T-helper 1 cell treated with Interleukin-12 subunit alpha and Interleukin-12 subunit beta and Interleukin-4 antibody, amounts not matched to agents 30 ng/mL and 1 ng/mL, for 36 hours (primary cell): ENCODE measurements around the gene PDIA6. TPM values are rescaled to one million over a fixed set of nuclear protein-coding genes. Genes with fewer than 3 reads are reported as not detected.

Source experiments
- intact Hi-C: fragments of 100-400 bp; cut with micrococcal nuclease; formaldehyde crosslinking; loops from one replicate; pipeline ENCODE4 v1.15.1; 2024
- total RNA-seq: library from RNA; stranded (reverse); gene quantifications from 2 replicates; pipeline ENCODE4 v1.2.3, GENCODE V29; 2022

Gene PDIA6
- total RNA-seq, 1 donor from 2014 or later: 175 TPM

DNA sequence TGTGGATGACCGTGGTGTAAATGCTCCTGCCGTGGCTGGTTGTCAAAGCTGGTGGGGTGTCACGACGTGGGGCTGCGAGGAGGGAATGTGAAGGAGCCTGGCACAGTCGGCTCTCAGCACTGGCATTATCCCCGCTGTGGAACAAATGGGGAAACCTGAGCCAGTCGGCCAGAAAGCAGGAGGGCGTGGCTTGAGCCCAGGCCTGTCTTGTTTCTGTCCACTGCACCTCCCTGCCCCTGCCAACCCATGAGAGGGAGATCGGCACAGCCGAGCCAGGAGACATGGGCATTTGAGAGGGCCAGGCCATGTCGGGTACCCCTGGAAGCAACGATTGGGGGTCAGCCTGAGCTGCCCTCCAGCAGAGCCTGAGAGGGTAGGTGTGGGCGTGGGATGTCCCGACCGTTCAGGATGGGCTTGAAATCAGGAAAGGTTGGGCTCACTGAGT, 44.5 kb downstream of the PDIA6 start:
- intact Hi-C loops: no loop called here

- intact Hi-C loops: no loop called here
Observed at GRCh38 chr2:10765914-10766313, 46.7 kb downstream of the PDIA6 start.

- intact Hi-C loops: no loop called here
Observed at GRCh38 chr2:10765461-10765860, 47.1 kb downstream of the PDIA6 start.

DNA sequence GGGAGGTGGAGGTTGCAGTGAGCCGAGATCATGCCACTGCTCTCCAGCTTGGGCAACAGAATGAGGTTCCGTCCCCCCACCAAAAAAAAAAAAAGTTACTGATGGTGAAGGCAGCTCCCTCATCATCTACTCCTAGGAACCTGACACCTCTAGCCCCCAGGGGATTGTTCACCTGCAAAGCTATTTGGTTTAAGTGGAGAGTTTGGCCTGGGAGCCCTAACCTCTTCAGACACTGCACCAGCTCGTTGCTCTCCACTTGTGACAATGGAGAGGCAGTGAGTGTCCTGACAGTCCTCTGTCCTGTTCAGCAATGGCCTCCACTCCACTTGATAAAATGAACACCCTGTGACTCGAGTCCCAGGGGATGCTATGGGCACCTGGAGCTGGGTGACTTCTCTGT, 47.7 kb downstream of the PDIA6 start:
- intact Hi-C loops: no loop called here

DNA sequence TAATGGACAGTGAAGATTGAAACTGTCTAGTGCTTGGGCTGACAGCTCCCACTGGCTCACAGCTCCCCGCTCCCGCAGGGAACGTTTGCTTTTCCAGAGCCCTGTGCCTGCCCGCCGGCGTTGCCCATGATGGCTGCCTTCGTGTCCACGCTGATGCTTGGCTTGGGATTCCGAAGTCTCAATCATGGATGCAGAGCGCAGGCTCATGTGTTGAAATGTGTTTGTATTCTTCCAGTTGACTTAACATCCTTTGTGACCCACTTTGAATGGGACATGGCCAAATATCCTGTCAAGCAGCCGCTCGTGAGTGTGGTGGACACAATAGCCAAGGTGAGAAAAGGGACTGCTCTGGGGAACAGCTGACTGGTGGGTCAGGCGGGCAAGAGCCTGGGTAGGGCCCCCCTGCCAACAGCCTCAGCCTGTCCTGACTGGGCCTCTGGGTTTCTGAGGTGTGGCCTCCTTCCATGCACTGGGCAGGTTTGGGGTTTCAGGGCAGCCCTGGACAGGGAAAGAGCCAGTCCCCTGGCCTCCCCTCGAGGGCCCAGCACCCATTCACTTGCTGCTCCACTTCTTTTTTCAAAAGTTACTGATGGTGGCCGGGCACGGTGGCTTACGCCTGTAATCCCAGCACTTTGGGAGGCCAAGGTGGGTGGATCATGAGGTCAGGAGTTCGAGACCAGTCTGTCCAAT, 48.3 kb downstream of the PDIA6 start:
- intact Hi-C loops: no loop called here

DNA sequence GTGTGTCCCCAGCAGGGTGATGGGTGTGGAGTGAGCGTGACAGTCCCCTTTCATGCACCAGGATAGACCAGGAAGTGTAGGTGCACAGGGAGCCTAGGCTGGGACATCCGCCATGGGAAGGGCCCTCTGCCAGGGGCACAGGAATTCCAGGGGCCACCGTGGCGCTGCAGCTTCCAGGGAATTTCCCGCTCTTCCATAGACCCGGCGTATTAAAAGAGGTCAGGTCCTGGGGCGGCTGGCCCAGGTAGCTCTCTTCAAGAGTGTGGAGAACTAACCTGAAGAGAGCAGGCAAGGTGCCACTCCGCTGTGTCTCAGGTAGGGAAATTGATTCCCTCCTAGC, 49.2 kb downstream of the PDIA6 start:
- intact Hi-C loops: no loop called here

DNA sequence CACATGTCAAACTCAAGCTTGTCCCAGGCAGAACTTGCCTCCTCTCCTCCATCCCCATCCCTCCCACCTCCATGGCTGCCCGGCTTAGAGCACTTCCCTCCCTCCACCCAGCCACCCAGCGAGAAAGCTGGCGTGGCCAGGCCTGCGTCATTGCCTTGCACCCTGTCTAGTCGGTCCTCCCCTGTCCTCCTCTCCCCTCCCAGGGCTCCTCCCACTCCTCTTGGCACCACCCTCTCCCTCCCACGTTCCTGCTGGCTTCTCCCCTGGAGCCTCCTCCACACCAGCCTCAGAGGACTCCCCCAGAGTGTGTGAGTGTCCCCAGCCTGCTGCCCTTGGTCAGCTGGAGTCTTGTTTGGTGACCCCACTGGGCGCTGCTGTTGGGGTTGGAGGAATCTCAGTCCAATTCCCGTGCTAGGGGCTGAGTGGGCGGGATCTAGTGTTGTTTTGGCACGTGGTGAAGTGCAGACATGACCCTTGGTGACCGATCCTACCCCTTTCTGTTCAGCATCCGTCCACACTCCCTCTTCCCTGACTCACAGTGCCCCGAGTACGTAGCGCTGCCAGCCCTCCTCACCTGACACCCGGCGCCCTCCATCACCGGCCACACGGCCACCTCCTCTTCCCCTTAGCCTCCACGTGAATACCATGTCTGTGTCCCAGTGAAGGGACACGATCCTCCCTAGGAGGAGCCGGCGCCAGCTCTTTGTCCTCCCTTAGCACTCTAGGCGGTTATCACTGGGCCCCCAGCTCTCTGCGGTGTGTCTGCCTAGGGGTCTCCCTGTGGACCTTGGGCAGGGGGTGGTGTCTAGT, 49.7 kb downstream of the PDIA6 start:
- intact Hi-C loops: no loop called here

DNA sequence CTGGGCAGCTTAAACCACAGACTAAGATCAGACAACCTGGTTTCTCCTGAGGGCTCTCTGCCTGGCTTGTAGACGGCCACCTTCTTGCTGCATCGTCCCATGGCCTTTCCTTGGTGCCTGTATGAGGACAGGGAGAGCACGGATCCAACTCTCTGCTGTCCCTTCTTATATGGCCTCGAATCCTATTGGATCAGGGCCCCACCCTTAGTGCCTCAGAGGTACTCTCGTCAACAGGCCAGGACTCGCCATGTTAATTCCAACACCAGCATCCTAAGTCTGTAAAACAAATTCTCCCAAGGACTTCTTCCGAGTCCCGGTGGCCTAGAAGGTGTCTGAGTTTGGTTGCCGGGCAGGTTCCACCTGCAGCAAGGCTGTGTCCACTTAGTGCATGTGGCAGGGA, 51.0 kb downstream of the PDIA6 start:
- intact Hi-C loops: no loop called here

GRCh38 chr2:10760794-10761504, 51.6 kb downstream of the PDIA6 start:
- intact Hi-C loops: no loop called here

DNA sequence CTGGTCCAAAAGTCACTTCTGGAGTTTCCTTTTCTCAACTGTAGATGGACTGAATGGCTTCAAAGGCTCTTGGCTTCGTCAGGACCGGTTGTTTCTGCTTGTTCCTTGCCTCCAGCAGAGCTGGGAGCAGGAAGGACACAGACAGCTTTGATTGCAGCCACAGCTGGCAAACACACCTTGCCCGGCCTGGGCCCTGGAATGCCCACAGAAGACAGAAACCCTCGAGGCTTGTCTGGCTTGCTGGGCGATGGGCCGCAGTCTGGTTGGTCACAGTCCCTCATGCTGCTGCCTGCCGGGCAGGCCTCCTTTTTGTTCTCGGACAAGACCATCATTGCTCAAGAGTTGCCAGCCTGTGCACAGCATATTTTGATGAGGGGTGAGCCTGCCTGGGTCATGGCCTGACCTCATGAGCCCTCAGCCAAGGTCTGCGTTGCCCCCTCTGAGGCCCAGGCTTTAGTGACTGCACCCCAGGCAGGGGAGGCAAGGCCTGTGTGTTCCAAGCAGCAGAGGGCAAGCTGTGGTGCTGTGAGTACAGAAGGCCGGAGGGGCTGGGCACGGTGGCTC, 53.4 kb downstream of the PDIA6 start:
- intact Hi-C loops: no loop called here

GRCh38 chr2:10757814-10758286, 54.7 kb downstream of the PDIA6 start:
- intact Hi-C loops: no loop called here

GRCh38 chr2:10755621-10756020, 57.0 kb downstream of the PDIA6 start:
- intact Hi-C loops: no loop called here

- intact Hi-C loops: no loop called here
Observed at GRCh38 chr2:10753876-10754275, 58.7 kb downstream of the PDIA6 start.

DNA sequence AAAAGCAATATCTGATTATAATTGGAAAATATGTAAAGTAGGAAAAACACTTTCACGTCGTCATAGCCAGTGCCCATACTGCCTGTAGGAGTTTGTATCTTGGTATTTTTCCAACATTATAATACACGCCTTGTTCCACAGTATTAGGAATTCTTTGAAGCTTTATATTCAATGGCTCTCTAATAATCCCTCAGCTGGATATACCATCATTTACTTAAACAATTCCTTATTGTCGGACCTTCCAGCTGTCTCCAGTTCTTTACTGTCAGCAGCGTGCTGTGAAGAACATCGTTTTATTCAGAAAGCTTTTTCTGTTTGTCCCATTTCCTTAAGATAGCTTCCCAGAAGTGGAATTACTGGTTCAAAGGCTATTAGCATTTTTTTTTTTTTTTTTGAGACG, 59.4 kb downstream of the PDIA6 start:
- intact Hi-C loops: no loop called here

DNA sequence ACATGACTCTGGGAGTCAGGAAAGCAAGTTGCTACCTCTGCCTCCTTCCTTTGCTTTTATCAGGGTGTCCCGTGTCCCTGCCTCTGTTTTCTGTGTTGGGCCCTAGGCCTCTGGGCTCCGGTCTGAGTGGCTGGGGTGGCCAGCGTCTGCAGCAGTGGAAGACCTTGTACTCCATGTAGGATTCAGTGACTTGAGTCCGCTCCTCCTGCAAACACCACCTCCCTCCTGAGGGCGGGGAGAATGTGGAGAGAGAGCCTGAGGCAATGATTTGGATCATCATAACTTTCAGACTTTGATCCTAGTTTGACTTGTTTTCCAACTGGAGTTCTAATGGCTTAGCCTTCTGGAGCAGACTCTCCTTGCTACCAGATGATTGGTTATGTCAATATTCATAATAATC, 60.3 kb downstream of the PDIA6 start:
- intact Hi-C loops: no loop called here

- intact Hi-C loops: no loop called here
Observed at GRCh38 chr2:10750610-10751009, 62.0 kb downstream of the PDIA6 start.

DNA sequence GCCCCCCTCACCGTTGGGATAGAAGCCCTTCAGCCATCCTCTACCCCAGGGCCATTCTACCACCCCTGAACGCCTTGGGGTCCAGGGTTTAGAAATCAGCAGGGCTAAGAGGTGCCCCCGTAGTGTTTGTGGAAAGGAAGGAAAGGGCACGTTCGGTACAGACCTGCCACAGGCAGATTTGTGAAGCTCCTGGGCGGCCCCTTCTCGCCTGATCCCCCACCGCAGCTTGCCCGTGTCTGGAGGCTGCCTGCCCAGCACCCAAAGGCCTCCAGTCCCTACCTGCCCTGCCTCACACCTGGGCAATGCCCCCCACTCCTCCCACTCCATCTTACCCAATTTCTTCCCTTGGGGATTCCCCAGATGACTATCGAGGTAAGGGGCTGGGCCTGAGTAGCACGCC, 69.9 kb downstream of the PDIA6 start:
- intact Hi-C loops: no loop called here

DNA sequence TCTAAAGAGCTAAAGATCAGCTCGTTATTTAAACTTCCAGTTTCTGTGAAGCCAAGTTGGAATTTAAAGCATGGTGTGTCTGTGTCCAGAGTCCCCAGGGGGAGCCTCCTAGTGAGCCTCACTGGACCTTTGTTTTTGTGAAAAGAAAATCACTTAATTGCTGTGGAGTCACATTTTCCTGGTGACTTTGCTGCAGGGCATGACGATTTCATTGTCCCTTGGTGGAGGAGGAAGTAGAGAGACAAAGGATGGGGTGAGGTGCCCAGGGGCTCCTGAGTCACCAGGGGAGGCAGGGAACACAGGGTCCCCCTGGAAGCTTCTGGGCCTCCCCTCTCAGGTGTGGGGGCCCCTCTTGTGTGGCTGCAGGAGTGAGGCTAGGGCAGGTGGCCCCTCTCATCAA, 71.4 kb downstream of the PDIA6 start:
- intact Hi-C loops: no loop called here

- intact Hi-C loops: no loop called here
Observed at GRCh38 chr2:10740226-10740625, 72.4 kb downstream of the PDIA6 start.

- intact Hi-C loops: no loop called here
Observed at GRCh38 chr2:10738192-10738591, 74.4 kb downstream of the PDIA6 start.

- intact Hi-C loops: no loop called here
Observed at GRCh38 chr2:10733980-10734379, 78.6 kb downstream of the PDIA6 start.

- intact Hi-C loops: no loop called here
Observed at GRCh38 chr2:10733566-10733925, 79.0 kb downstream of the PDIA6 start.
